KOPT-K1 (cell line): ENCODE data around the gene TRAP1.
A peak's percentile ranks its signal among the peaks of the same experiment; 100 is the strongest.

Experiments
- H3K27ac ChIP-seq: fragments of 200-600 bp; sonication (generic); 2 replicates; pipeline ENCODE4 v1.5.1; 2016; ENCODE audit warnings: antibody characterized with exemption, mild to moderate bottlenecking, low read depth, low read length; ENCODE audit not compliant: poor library complexity, severe bottlenecking
- H3K36me3 ChIP-seq: fragments of 200-600 bp; sonication (generic); 2 replicates; pipeline ENCODE4 v1.5.1; 2017; ENCODE audit warnings: antibody characterized with exemption, mild to moderate bottlenecking, low read length, moderate library complexity; ENCODE audit not compliant: insufficient read depth
- H3K9me3 ChIP-seq: fragments of 200-600 bp; sonication (generic); 2 replicates; pipeline ENCODE4 v1.5.1; 2017; ENCODE audit warnings: antibody characterized with exemption, low read length, mild to moderate bottlenecking; ENCODE audit not compliant: insufficient read depth, poor library complexity, severe bottlenecking

TRAP1 gene

GRCh38 chr16:3643095-3643730 is 74.1 kb downstream of the TRAP1 start:
- no peaks in the 10 kb centered on the region for H3K9me3 ChIP-seq
- H3K27ac ChIP-seq: no peak overlapping the region
- peaks cover 26% of the 10 kb centered on the region; the same call in 1 of the 2 replicates for H3K36me3 ChIP-seq

- H3K9me3 ChIP-seq: no peaks in the 10 kb centered on the region
- no peak overlapping the region for H3K27ac ChIP-seq
- H3K36me3 ChIP-seq: peaks cover 26% of the 10 kb centered on the region; the same call in 1 of the 2 replicates
These were observed 74.8 kb downstream of the TRAP1 start for GRCh38 chr16:3642397-3643094.

DNA sequence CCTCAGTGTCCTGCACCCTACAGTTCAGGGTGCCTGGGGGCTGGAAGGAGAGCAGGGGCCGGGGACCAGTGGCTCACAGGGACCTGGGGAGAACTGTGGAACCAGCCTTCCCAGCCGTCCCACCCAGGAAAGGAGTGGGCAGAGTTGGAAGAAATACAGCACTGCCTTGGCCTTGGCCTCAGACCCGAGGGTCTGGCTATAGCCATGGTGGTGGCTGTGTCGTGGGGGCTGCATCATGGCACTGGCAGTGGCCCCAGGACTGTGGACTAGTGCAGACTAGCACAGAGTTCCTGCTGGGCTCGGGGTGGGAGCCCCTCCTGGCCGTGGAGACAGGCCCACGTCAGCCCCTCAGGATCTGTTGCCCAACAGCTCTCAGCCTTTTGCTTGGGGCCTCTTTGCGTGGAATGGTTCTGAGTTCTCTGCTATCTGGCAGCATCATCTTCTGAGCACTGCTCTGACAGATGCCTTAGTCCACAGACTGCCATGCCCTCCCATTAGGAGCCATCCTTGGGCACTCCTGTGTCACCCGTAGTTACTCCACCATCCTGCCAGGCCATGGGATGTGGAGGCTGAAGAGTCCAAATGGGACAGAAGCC is 75.4 kb downstream of the TRAP1 start:
- no peak overlapping the region for H3K27ac ChIP-seq
- peaks cover 26% of the 10 kb centered on the region; the same call in 1 of the 2 replicates for H3K36me3 ChIP-seq
- no peaks in the 10 kb centered on the region for H3K9me3 ChIP-seq

- H3K27ac ChIP-seq: no peak overlapping the region
- H3K36me3 ChIP-seq: peaks cover 26% of the 10 kb centered on the region; the same call in 1 of the 2 replicates
- H3K9me3 ChIP-seq: no peaks in the 10 kb centered on the region
These were observed 76.5 kb downstream of the TRAP1 start for GRCh38 chr16:3640632-3641501.

DNA sequence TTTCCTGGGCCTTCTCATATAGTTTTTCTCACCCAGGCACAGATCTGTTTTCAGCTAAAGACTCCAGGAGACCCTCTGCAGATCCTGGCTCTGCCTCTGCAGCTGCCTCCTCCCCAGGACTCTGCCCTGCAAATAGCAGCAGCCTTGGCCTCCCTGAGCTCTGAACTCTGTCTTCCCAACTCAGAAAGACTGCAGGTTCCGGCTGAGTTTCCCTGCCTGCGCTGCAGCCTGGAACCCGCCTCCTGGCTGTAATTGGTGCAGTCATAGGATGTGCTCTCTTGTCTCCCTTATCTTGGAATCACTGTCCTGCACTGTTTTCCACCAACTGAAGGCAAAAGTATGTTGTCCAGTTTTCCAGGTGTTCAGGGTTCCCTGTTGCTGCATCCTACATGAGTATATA is 77.1 kb downstream of the TRAP1 start:
- Histone ChIP-seq H3K36me3 (peaks cover 25% of the 10 kb centered on the region; the same call in 1 of the 2 replicates), H3K9me3 (no peaks in the 10 kb centered on the region), H3K27ac (no peak overlapping the region)

DNA sequence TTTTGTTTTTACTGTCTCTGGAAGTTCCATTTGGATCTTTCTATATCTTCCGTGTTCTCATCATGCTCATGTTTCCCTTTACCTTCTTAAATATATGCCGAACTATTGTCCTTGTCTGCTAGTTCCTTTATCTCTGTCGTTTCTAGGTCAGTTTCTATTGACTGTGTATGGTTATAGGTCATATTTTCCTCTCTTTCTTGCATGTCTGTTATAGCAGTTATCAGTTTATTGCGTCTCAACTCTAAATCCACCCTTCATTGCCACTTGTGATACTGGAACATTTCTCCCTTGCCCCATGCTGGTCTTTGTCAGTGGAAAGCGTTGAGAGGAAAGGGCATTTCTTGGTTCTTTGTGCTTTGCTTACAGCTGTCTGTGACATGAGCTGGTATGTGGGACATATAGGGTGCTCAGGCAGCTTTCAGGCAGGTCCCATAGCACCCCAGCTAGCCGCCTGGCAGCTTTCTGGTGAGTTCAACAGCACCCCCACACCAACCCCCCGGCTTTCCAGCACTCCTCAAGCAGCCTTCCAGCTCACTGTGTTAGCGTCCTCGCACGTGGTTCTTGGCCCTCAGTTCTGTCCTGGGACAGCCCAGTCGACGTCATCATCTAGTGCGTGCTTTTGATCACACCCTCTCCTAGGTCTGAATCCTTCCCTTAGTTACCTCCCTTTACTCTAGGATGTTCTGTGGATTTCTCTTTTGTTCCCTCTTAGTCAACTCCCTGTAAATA is 78.2 kb downstream of the TRAP1 start:
- Histone ChIP-seq H3K9me3 (no peaks in the 10 kb centered on the region), H3K27ac (no peak overlapping the region), H3K36me3 (peaks cover 23% of the 10 kb centered on the region; the same call in 1 of the 2 replicates)

- peaks cover 13% of the 10 kb centered on the region; the same call in 1 of the 2 replicates for H3K36me3 ChIP-seq
- H3K9me3 ChIP-seq: no peaks in the 10 kb centered on the region
- H3K27ac ChIP-seq: peak overlapping the region; percentile 68
These were observed 79.9 kb downstream of the TRAP1 start for GRCh38 chr16:3637371-3637923.

DNA sequence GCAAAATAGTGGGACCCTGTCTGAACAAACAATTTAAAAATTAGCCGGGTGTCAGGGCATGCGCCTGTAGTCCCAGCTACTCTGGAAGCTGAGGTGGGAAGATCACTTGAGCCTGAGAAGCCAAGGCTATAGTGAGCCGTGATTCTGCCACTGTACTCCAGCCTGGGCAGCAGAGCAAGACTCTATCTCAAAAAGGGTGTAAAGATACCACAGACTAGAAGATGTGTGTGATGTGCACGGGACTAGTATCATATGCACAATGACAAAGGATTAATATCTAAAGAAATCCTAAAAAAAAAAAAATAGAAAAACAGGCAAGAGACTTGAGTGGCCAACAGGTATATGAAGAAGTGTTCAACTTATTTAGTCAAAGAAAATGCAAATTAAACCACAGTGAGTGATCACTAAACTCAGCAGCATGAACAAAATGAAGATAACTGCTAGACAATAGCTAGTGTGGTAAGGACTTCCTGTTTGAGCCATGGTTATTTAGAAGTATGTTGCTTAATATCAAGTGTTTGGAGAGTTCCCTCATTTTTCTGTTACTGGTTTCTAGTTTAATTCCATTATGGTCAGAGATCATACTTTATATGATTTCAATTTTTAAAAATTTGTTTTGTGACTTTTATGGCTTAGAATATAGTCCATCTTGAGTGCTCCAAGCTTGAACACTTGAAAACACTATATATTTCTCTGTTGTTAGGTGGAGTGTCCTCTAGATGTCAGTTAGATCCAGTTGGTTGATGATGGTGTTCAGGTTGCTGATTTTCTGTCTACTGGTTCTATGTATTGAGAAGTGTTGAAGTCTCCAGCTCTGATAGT is 91.2 kb downstream of the TRAP1 start:
- Histone ChIP-seq H3K9me3 (no peaks in the 10 kb centered on the region), H3K27ac (peak overlapping the region; percentile 70), H3K36me3 (no peaks in the 10 kb centered on the region)

DNA sequence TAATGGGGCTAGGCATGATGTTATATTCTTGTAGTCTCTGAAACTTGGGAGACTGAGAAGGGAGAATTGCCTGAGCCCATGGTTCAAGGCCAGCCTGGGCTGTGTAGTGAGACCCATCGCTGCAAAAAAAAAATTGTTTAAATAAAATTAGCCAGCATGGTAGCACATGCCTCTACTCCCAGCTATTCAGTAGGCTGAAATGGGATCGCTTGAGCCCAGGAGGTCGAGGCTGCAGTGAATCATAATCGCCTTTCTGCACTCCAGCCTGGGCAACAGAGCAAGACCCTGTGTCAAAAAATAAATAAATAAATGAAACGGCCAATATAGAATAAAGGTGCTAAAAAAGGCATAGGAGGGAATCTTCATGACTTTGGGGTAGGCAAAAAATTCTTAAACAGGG is 92.0 kb downstream of the TRAP1 start:
- Histone ChIP-seq H3K36me3 (no peaks in the 10 kb centered on the region), H3K27ac (peak overlapping the region; percentile 70), H3K9me3 (no peaks in the 10 kb centered on the region)

- no peaks in the 10 kb centered on the region for H3K36me3 ChIP-seq
- H3K9me3 ChIP-seq: no peaks in the 10 kb centered on the region
- no peak overlapping the region for H3K27ac ChIP-seq
These were observed 93.7 kb downstream of the TRAP1 start for GRCh38 chr16:3623642-3624041.

- Histone ChIP-seq H3K9me3 (no peaks in the 10 kb centered on the region), H3K36me3 (peaks cover 32% of the 10 kb centered on the region), H3K27ac (no peak overlapping the region)
These were observed 98.6 kb downstream of the TRAP1 start for GRCh38 chr16:3618769-3619141.

GRCh38 chr16:3612510-3613466 is 104.5 kb downstream of the TRAP1 start:
- no peaks in the 10 kb centered on the region for H3K9me3 ChIP-seq
- H3K36me3 ChIP-seq: peaks cover 36% of the 10 kb centered on the region
- H3K27ac ChIP-seq: peak overlapping the region; percentile 93
